H1 (cell line): ENCODE measurements around the gene ANKRD9. TPM values are rescaled to one million over a fixed set of nuclear protein-coding genes. Genes with fewer than 3 reads are reported as not detected.

Experiments used
- CTCF ChIA-PET: fragments of 300-600 bp; sonication (Branson Sonifier 250); formaldehyde crosslinking; loops from one replicate; lab custom pipeline; 2021; ENCODE audit not compliant: partially characterized antibody; lab: Charles Lee
- POLR2A ChIA-PET: fragments of 300-600 bp; sonication (Branson Sonifier 250); formaldehyde crosslinking; loops from one replicate; lab custom pipeline; 2021; ENCODE audit warnings: inconsistent platforms; ENCODE audit not compliant: partially characterized antibody; lab: Charles Lee
- DNase-seq, 2 experiments: peaks; one replicate each; pipeline versions ENCODE4 v3.0.0 to v3.0.0-alpha.2; 2010 to 2022; ENCODE audit warnings: low spot score in 2 of 2, low read depth in 1 of 2, mixed read lengths in 1 of 2
- FAIRE-seq: peaks from 2 replicates; lab custom pipeline; 2011; peaks lifted over from hg19 to GRCh38; lab: Jason Lieb, UNC
- H2AFZ ChIP-seq: 2 replicates; pipeline ENCODE4 v1.8.1; 2012; ENCODE audit warnings: low read length, inconsistent platforms
- H2AK5ac ChIP-seq: 2 replicates; pipeline ENCODE4 v1.6.1; 2013; ENCODE audit warnings: low read depth, low read length
- H2BK120ac ChIP-seq: replicated peaks from 2 replicates; pipeline ENCODE3; 2013; ENCODE audit warnings: low read depth, low read length, inconsistent platforms
- H2BK12ac ChIP-seq: 2 replicates; pipeline ENCODE4 v1.6.1; 2013; ENCODE audit warnings: low read depth, low read length
- H2BK15ac ChIP-seq: 2 replicates; pipeline ENCODE4 v1.6.1; 2013; ENCODE audit warnings: low read length
- H2BK20ac ChIP-seq: 2 replicates; pipeline ENCODE4 v1.6.1; 2013; ENCODE audit warnings: low read length
- H2BK5ac ChIP-seq: 2 replicates; pipeline ENCODE4 v1.6.1; 2013; ENCODE audit warnings: low read depth, low read length
- H3K14ac ChIP-seq: 2 replicates; pipeline ENCODE4 v1.6.1; 2013; ENCODE audit warnings: inconsistent platforms; ENCODE audit not compliant: insufficient read length
- H3K18ac ChIP-seq: 2 replicates; pipeline ENCODE4 v1.6.1; 2013; ENCODE audit warnings: low read length; ENCODE audit errors: extremely low read depth
- H3K23ac ChIP-seq: 2 replicates; pipeline ENCODE4 v1.6.1; 2013; ENCODE audit warnings: inconsistent platforms; ENCODE audit not compliant: insufficient read length
- H3K23me2 ChIP-seq: 2 replicates; pipeline ENCODE4 v1.6.1; 2013; ENCODE audit warnings: low read depth, low read length
- H3K27ac ChIP-seq: 2 replicates; pipeline ENCODE4 v1.6.1; 2011; ENCODE audit warnings: low read depth, low read length, inconsistent platforms
- H3K27me3 ChIP-seq, 4 experiments: replicated peaks in 1 of 4; 1 replicate in 1 of 4; 2 replicates in 3 of 4; pipeline versions ENCODE4 v1.6.1 to v1.8.1; 2011 to 2013; ENCODE audit warnings: low read length in 3 of 4, mild to moderate bottlenecking in 3 of 4, inconsistent platforms in 2 of 4, mixed read lengths in 2 of 4, moderate library complexity in 1 of 4; ENCODE audit not compliant: control insufficient read depth in 3 of 4, insufficient read depth in 3 of 4; ENCODE audit errors: extremely low read depth in 1 of 4
- H3K36me3 ChIP-seq, 4 experiments: 2 replicates each; pipeline versions ENCODE4 v1.6.1 to v1.8.1; 2011 to 2013; ENCODE audit warnings: mild to moderate bottlenecking in 4 of 4, low read length in 3 of 4, moderate library complexity in 2 of 4, control low read depth in 1 of 4, inconsistent platforms in 1 of 4; ENCODE audit not compliant: insufficient read depth in 4 of 4, control insufficient read depth in 2 of 4
- H3K4ac ChIP-seq: replicated peaks from 2 replicates; pipeline ENCODE3; 2013; ENCODE audit warnings: low read length, low read depth, mixed read lengths, inconsistent platforms; ENCODE audit not compliant: insufficient read length
- H3K4me1 ChIP-seq, 4 experiments: replicated peaks in 1 of 4; 1 replicate in 1 of 4; 2 replicates in 3 of 4; pipeline versions ENCODE4 v1.6.1 to v1.8.1; 2011 to 2013; ENCODE audit warnings: low read length in 3 of 4, inconsistent platforms in 2 of 4, mixed read lengths in 1 of 4; ENCODE audit not compliant: insufficient read depth in 4 of 4, control insufficient read depth in 3 of 4
- H3K4me2 ChIP-seq, 2 experiments: 2 replicates each; pipeline versions ENCODE4 v1.6.1 to v1.8.1; 2011 to 2013; ENCODE audit warnings: low read depth in 2 of 2, low read length in 2 of 2, control low read depth in 1 of 2, inconsistent platforms in 1 of 2, mild to moderate bottlenecking in 1 of 2; ENCODE audit not compliant: insufficient read depth in 1 of 2
- H3K4me3 ChIP-seq, 4 experiments: fragments of 200-600, 300-600 bp in 1 of 4; sonication (generic), shearing (Covaris generic), sonication (Bioruptor Twin) in 1 of 4; 2 replicates each; pipeline versions ENCODE4 v1.5.1 to v1.8.1; 2011 to 2016; ENCODE audit warnings: low read length in 4 of 4, low read depth in 3 of 4, control low read depth in 2 of 4, inconsistent platforms in 2 of 4, mild to moderate bottlenecking in 2 of 4, mixed read lengths in 1 of 4, moderate library complexity in 1 of 4; ENCODE audit not compliant: insufficient read depth in 2 of 4; ENCODE audit errors: extremely low read depth in 1 of 4
- H3K56ac ChIP-seq: replicated peaks from 2 replicates; pipeline ENCODE3; 2013; ENCODE audit warnings: low read depth, mild to moderate bottlenecking, mixed read lengths, low read length, inconsistent platforms; ENCODE audit not compliant: insufficient read length
- H3K79me1 ChIP-seq: 2 replicates; pipeline ENCODE4 v1.6.1; 2013; ENCODE audit warnings: low read depth, low read length, control low read depth
- H3K79me2 ChIP-seq, 2 experiments: 2 replicates each; pipeline versions ENCODE4 v1.6.1 to v1.8.1; 2012 to 2013; ENCODE audit warnings: low read length in 2 of 2, mild to moderate bottlenecking in 2 of 2, inconsistent platforms in 1 of 2; ENCODE audit not compliant: insufficient read depth in 2 of 2, control insufficient read depth in 1 of 2
- H3K9ac ChIP-seq, 4 experiments: replicated peaks in 1 of 4; 1 replicate in 1 of 4; 2 replicates in 3 of 4; pipeline versions ENCODE4 v1.6.1 to v1.8.1; 2011 to 2013; ENCODE audit warnings: low read depth in 3 of 4, low read length in 3 of 4, control low read depth in 2 of 4, mild to moderate bottlenecking in 2 of 4, moderate library complexity in 2 of 4, inconsistent platforms in 1 of 4; ENCODE audit errors: extremely low read depth in 1 of 4
- H3K9me3 ChIP-seq, 2 experiments: 2 replicates each; pipeline versions ENCODE4 v1.6.1 to v1.8.1; 2012 to 2013; ENCODE audit warnings: mild to moderate bottlenecking in 2 of 2, moderate library complexity in 2 of 2, control low read depth in 1 of 2, inconsistent platforms in 1 of 2, low read depth in 1 of 2, low read length in 1 of 2, mixed read lengths in 1 of 2; ENCODE audit not compliant: insufficient read depth in 2 of 2
- H4K20me1 ChIP-seq, 2 experiments: replicated peaks in 1 of 2; 2 replicates each; pipeline versions ENCODE3 to v1.8.1; 2011 to 2013; ENCODE audit warnings: inconsistent platforms in 2 of 2, low read length in 2 of 2, mild to moderate bottlenecking in 1 of 2; ENCODE audit not compliant: insufficient read depth in 2 of 2, control insufficient read depth in 1 of 2
- H4K5ac ChIP-seq: 2 replicates; pipeline ENCODE4 v1.6.1; 2013; ENCODE audit warnings: low read length, low read depth, mixed read lengths, inconsistent platforms; ENCODE audit not compliant: insufficient read length
- H4K8ac ChIP-seq: 2 replicates; pipeline ENCODE4 v1.8.0; 2013; ENCODE audit warnings: mild to moderate bottlenecking, moderate library complexity, low read length, inconsistent platforms; ENCODE audit not compliant: insufficient read depth; ENCODE audit errors: extremely low read depth
- H4K91ac ChIP-seq: replicated peaks from 2 replicates; pipeline ENCODE3; 2013; ENCODE audit warnings: low read length, mixed read lengths, inconsistent platforms; ENCODE audit not compliant: insufficient read length
- ATF2 ChIP-seq: IDR thresholded peaks from 2 replicates; pipeline ENCODE4 v1.6.1; 2012; ENCODE audit warnings: low read length, inconsistent platforms
- SRF ChIP-seq: IDR thresholded peaks from 2 replicates; pipeline ENCODE4 v1.6.1; 2011; ENCODE audit warnings: mild to moderate bottlenecking, low read depth, low read length, moderate library complexity
- WGBS, 2 experiments: shearing (Covaris generic) in 1 of 2; methylation state at CpG; one replicate each; pipeline versions ENCODE4 v1.1.6 to v1.1.7; 2013 to 2015; ENCODE audit warnings: low lambda C conversion rate in 2 of 2, mixed read lengths in 2 of 2, inconsistent platforms in 1 of 2, low coverage in 1 of 2, missing lambda C conversion rate in 1 of 2; ENCODE audit not compliant: insufficient replicate concordance in 2 of 2, insufficient coverage in 1 of 2, insufficient read length in 1 of 2; ENCODE audit errors: extremely low coverage in 1 of 2, missing lambda C conversion rate in 1 of 2; 5-methylcytosine and 5-hydroxymethylcytosine counted together
- polyA plus RNA-seq, 7 experiments: library from polyadenylated mRNA; depleted of rRNA in 3 of 7; stranded (reverse) in 5 of 7; unstranded in 2 of 7; fragments of >200 nt in 5 of 7; fragments of 200-250 nt in 2 of 7; gene quantifications; 1 replicate in 5 of 7; 2 replicates in 1 of 7; 4 replicates in 1 of 7; pipeline versions ENCODE4 v1.2.1 to v1.2.3, GENCODE V29; 2011 to 2013; ENCODE audit warnings: missing spikeins in 2 of 7, mixed read lengths in 2 of 7
- total RNA-seq: library from RNA; stranded (reverse); fragmentation: NEBNext Ultra II Directional; extraction: Animal tissue kit (Norgen Biotek cat#: 25700); gene quantifications from 2 replicates; pipeline ENCODE4 v1.2.1, GENCODE V29; 2021

Gene ANKRD9
- total and polyA plus RNA-seq, 2 of the 8 experiments (the other 6 are each of a cell fraction or from before 2014, with no cell fraction given): 37.0 to 41.8 TPM

GRCh38 chr14:102538602-102539543 is 29.3 kb upstream of the ANKRD9 start:
- TF ChIP-seq ATF2 (no peak), SRF (no peak)
- TF ChIP-seq, all 59 proteins: peak for 0
- H3K9ac ChIP-seq: no peak overlapping the region
- H4K91ac ChIP-seq: peak overlapping the region; percentile 27
- ChIA-PET POLR2A (interaction anchor here (1.2 to 1.5 kb wide), 2 partner anchors 17 to 47 kb away, joined by 4 read pairs; no protein-coding TSS in a partner anchor), CTCF (interaction anchor here (1.2 to 3.7 kb wide), 5 partner anchors 23 to 56 kb away, joined by 3 to 13 read pairs (median 6); no protein-coding TSS in a partner anchor)
- H2BK120ac ChIP-seq: peak overlapping the region; percentile 22
- no peaks in the 10 kb centered on the region for H3K9me3 ChIP-seq
- no peak overlapping the region for H2AFZ ChIP-seq
- FAIRE-seq (no peak), DNase-seq (no peak)
- H4K5ac ChIP-seq: no peak overlapping the region
- no peak overlapping the region for H3K23ac ChIP-seq
- H3K36me3 ChIP-seq: no peaks in the 10 kb centered on the region
- no peak overlapping the region for H3K14ac ChIP-seq
- H3K27ac ChIP-seq: no peak overlapping the region
- no peak overlapping the region for H2BK20ac ChIP-seq
- 0 out of 2 replicates have a peak overlapping the region, but pooled peaks have one; percentile 39 for H2BK12ac ChIP-seq
- H2AK5ac ChIP-seq: no peak overlapping the region
- no peaks in the 10 kb centered on the region for H4K20me1 ChIP-seq
- H3K23me2 ChIP-seq: no peaks in the 10 kb centered on the region
- H3K79me1 ChIP-seq: no peaks in the 10 kb centered on the region
- no peak overlapping the region for H3K4me2 ChIP-seq
- WGBS, 2 experiments: 90% methylated on average over 24 of the region's 25 CpGs; no CpG with 5 or more reads in 1 of the 2 experiments
- H3K4me1 ChIP-seq: peaks cover 0 to 8% (median 3%) of the 10 kb centered on the region in 4 experiments; a peak in 4 of 7 replicates
- H4K8ac ChIP-seq: peak overlapping the region; percentile 68
- no peaks in the 10 kb centered on the region for H3K79me2 ChIP-seq
- no peak overlapping the region for H2BK15ac ChIP-seq
- H3K4ac ChIP-seq: no peak overlapping the region
- H3K27me3 ChIP-seq: peaks cover 0 to 4% (median 0%) of the 10 kb centered on the region in 4 experiments; a peak in 2 of 7 replicates
- H3K4me3 ChIP-seq: no peak overlapping the region
- H3K56ac ChIP-seq: no peak overlapping the region
- H2BK5ac ChIP-seq: no peak overlapping the region; the same call in 1 of the 2 replicates
- H3K18ac ChIP-seq: no peak overlapping the region; the same call in 1 of the 2 replicates
